ENCODE results near the gene TJP1.
"Not testable (repeated sequence)": the region's sequence is repeated elsewhere in the genome, so short reads cannot be mapped to it uniquely, and the experiment has no call there.

TJP1 gene

GRCh38 chr15:29799859-29800258 is 22.4 kb downstream of the TJP1 start:
- no peak for DNase-seq (ENCODE audit: low read depth)

- DNase-seq (ENCODE audit: low read depth) = no peak
Measured at GRCh38 chr15:29795610-29796009, 26.7 kb downstream of the TJP1 start.

GRCh38 chr15:29792426-29793159 is 29.7 kb downstream of the TJP1 start:
- DNase-seq (ENCODE audit: low read depth) = no peak

- no peak for DNase-seq (ENCODE audit: low read depth)
Measured at GRCh38 chr15:29790607-29791006, 31.7 kb downstream of the TJP1 start.

- DNase-seq (ENCODE audit: low read depth) = no peak
Measured at GRCh38 chr15:29789871-29790270, 32.4 kb downstream of the TJP1 start.

GRCh38 chr15:29788433-29789034 is 33.7 kb downstream of the TJP1 start:
- no peak for DNase-seq (ENCODE audit: low read depth)

- no peak for DNase-seq (ENCODE audit: low read depth)
Measured at GRCh38 chr15:29787767-29788166, 34.5 kb downstream of the TJP1 start.

- no peak for DNase-seq (ENCODE audit: low read depth)
Measured at GRCh38 chr15:29785642-29786041, 36.6 kb downstream of the TJP1 start.

GRCh38 chr15:29785136-29785535 is 37.1 kb downstream of the TJP1 start:
- no peak for DNase-seq (ENCODE audit: low read depth)

GRCh38 chr15:29784413-29784812 is 37.9 kb downstream of the TJP1 start:
- DNase-seq (ENCODE audit: low read depth) = no peak

GRCh38 chr15:29782816-29783215 is 39.5 kb downstream of the TJP1 start:
- DNase-seq (ENCODE audit: low read depth) = not testable (repeated sequence)

GRCh38 chr15:29778382-29778781 is 43.9 kb downstream of the TJP1 start:
- no peak for DNase-seq (ENCODE audit: low read depth)

GRCh38 chr15:29776859-29777258 is 45.4 kb downstream of the TJP1 start:
- no peak for DNase-seq (ENCODE audit: low read depth)

GRCh38 chr15:29774900-29775299 is 47.4 kb downstream of the TJP1 start:
- peak; percentile 56 for DNase-seq (ENCODE audit: low read depth)

- no peak for DNase-seq (ENCODE audit: low read depth)
Measured at GRCh38 chr15:29773816-29774215, 48.5 kb downstream of the TJP1 start.

- no peak for DNase-seq (ENCODE audit: low read depth)
Measured at GRCh38 chr15:29773000-29773399, 49.3 kb downstream of the TJP1 start.

GRCh38 chr15:29770796-29771195 is 51.5 kb downstream of the TJP1 start:
- DNase-seq (ENCODE audit: low read depth) = no peak

- DNase-seq (ENCODE audit: low read depth) = no peak
Measured at GRCh38 chr15:29765898-29766527, 56.3 kb downstream of the TJP1 start.

- DNase-seq (ENCODE audit: low read depth) = no peak
Measured at GRCh38 chr15:29765234-29765841, 56.9 kb downstream of the TJP1 start.

- no peak for DNase-seq (ENCODE audit: low read depth)
Measured at GRCh38 chr15:29759596-29759995, 62.7 kb downstream of the TJP1 start.

GRCh38 chr15:29756358-29757267 is 65.7 kb downstream of the TJP1 start:
- no peak for DNase-seq (ENCODE audit: low read depth)

GRCh38 chr15:29754009-29754408 is 68.3 kb downstream of the TJP1 start:
- DNase-seq (ENCODE audit: low read depth) = not testable (repeated sequence)
